SU-DHL-6 (cell line): Measurements from ENCODE around the gene TULP3.
A peak's percentile ranks its signal among the peaks of the same experiment; 100 is the strongest.

Experiments used
- H2AFZ ChIP-seq: fragments of 200-600 bp; sonication (generic); 2 replicates; pipeline ENCODE4 v1.6.1; 2014; ENCODE audit warnings: low read depth, mild to moderate bottlenecking, moderate library complexity, mixed read lengths, antibody characterized with exemption, low read length; ENCODE audit not compliant: severe bottlenecking
- H3F3A ChIP-seq: fragments of 200-600 bp; shearing (Covaris generic); 2 replicates; pipeline ENCODE4 v1.6.0; 2016; ENCODE audit warnings: antibody characterized with exemption, mild to moderate bottlenecking; ENCODE audit not compliant: insufficient read depth
- H3K27ac ChIP-seq: fragments of 200-600 bp; sonication (generic); 2 replicates; pipeline ENCODE4 v1.5.1; 2016; ENCODE audit warnings: low read depth, mild to moderate bottlenecking, low read length, moderate library complexity, mixed read lengths
- H3K27me3 ChIP-seq: fragments of 200-600 bp; sonication (generic), shearing (Covaris generic); 2 replicates; pipeline ENCODE4 v1.6.0; 2014; ENCODE audit warnings: mild to moderate bottlenecking, low read length
- H3K36me3 ChIP-seq: fragments of 200-600 bp; sonication (generic); 2 replicates; pipeline ENCODE4 v1.6.1; 2014; ENCODE audit warnings: mild to moderate bottlenecking, low read length, mixed read lengths
- H3K4me2 ChIP-seq: fragments of 300-600, 200-600 bp; shearing (Covaris generic), sonication (generic); 2 replicates; pipeline ENCODE4 v1.6.0; 2014; ENCODE audit warnings: low read length, low read depth, mild to moderate bottlenecking; ENCODE audit not compliant: poor library complexity, severe bottlenecking
- H3K4me3 ChIP-seq: fragments of 200-600 bp; sonication (generic); 2 replicates; pipeline ENCODE4 v1.5.1; 2014; ENCODE audit warnings: antibody characterized with exemption, low read length, mild to moderate bottlenecking, mixed read lengths; ENCODE audit not compliant: insufficient read depth, poor library complexity, severe bottlenecking
- H3K79me2 ChIP-seq: fragments of 200-600 bp; sonication (generic); 2 replicates; pipeline ENCODE4 v1.6.1; 2014; ENCODE audit warnings: mild to moderate bottlenecking, low read length, moderate library complexity; ENCODE audit not compliant: insufficient read depth
- H3K9ac ChIP-seq: fragments of 200-600 bp; sonication (generic); 2 replicates; pipeline ENCODE4 v1.7.0; 2014; ENCODE audit warnings: mild to moderate bottlenecking, low read length
- H3K9me2 ChIP-seq: fragments of 200-600 bp; sonication (generic); replicated peaks from 2 replicates; pipeline ENCODE4 v1.6.1; 2014; ENCODE audit warnings: low read length; ENCODE audit not compliant: insufficient read depth
- H3K9me3 ChIP-seq: fragments of 200-600 bp; sonication (generic); 2 replicates; pipeline ENCODE4 v1.6.1; 2014; ENCODE audit warnings: low read length, mixed read lengths; ENCODE audit not compliant: insufficient read depth
- H4K20me1 ChIP-seq: fragments of 200-600 bp; sonication (generic); 2 replicates; pipeline ENCODE4 v1.6.1; 2014; ENCODE audit warnings: low read depth, mild to moderate bottlenecking, antibody characterized with exemption, low read length, moderate library complexity, mixed read lengths
- EZH2phosphoT487 ChIP-seq: fragments of 200-600 bp; sonication (generic), shearing (Covaris generic); conservative IDR thresholded peaks from 2 replicates; pipeline ENCODE4 v1.6.1; 2018; ENCODE audit warnings: mild to moderate bottlenecking, antibody characterized with exemption, low read length, moderate library complexity, mixed read lengths
- TF ChIP-seq, protein P1 (sequence below): fragments of 200-600 bp; sonication (generic); IDR thresholded peaks from one replicate; pipeline ENCODE4 v1.5.1; 2017; ENCODE audit warnings: antibody characterized with exemption, mild to moderate bottlenecking, low read length, moderate library complexity; ENCODE audit not compliant: insufficient read depth, poor library complexity, severe bottlenecking

Gene TULP3

DNA sequence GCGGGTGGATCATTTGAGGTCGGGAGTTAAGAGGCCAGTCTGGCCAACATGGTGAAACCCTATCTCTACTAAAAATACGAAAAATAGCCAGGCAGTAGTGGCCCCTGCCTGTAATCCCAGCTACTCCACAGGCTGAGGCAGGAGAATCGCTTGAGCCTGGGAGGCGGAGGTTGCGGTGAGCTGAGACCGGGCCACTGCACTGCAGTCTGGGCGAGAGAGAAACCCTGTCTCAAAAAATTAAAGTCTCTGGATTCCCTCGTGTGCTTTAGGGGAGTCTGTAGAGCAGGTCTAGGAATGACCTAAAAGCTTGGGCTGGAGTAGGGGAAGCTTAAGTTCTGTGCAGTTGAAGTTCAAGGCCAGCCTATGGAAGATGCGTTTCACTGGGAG is 697 bp upstream of the TULP3 start:
- H3K36me3 ChIP-seq = 0 out of 2 replicates have a peak, but pooled peaks cover 2% of the 10 kb centered on the region
- peaks cover 30% of the 10 kb centered on the region for H3F3A ChIP-seq
- peak overlapping the region; percentile 77 for H3K9ac ChIP-seq
- peak overlapping the region; percentile 82 for H3K4me2 ChIP-seq
- peak overlapping the region; percentile 54 for H3K27ac ChIP-seq
- TF ChIP-seq, protein P1, sequence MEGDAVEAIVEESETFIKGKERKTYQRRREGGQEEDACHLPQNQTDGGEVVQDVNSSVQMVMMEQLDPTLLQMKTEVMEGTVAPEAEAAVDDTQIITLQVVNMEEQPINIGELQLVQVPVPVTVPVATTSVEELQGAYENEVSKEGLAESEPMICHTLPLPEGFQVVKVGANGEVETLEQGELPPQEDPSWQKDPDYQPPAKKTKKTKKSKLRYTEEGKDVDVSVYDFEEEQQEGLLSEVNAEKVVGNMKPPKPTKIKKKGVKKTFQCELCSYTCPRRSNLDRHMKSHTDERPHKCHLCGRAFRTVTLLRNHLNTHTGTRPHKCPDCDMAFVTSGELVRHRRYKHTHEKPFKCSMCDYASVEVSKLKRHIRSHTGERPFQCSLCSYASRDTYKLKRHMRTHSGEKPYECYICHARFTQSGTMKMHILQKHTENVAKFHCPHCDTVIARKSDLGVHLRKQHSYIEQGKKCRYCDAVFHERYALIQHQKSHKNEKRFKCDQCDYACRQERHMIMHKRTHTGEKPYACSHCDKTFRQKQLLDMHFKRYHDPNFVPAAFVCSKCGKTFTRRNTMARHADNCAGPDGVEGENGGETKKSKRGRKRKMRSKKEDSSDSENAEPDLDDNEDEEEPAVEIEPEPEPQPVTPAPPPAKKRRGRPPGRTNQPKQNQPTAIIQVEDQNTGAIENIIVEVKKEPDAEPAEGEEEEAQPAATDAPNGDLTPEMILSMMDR = no peak
- TF ChIP-seq EZH2phosphoT487 = no peak
- no peaks in the 10 kb centered on the region; the same call in 1 of the 2 replicates for H3K79me2 ChIP-seq
- H2AFZ ChIP-seq = peak overlapping the region; percentile 96
- H3K9me3 ChIP-seq = no peaks in the 10 kb centered on the region
- H3K9me2 ChIP-seq = no peaks in the 10 kb centered on the region
- H3K27me3 ChIP-seq = no peaks in the 10 kb centered on the region
- H3K4me3 ChIP-seq = peak overlapping the region; percentile 73
- H4K20me1 ChIP-seq = no peaks in the 10 kb centered on the region

DNA sequence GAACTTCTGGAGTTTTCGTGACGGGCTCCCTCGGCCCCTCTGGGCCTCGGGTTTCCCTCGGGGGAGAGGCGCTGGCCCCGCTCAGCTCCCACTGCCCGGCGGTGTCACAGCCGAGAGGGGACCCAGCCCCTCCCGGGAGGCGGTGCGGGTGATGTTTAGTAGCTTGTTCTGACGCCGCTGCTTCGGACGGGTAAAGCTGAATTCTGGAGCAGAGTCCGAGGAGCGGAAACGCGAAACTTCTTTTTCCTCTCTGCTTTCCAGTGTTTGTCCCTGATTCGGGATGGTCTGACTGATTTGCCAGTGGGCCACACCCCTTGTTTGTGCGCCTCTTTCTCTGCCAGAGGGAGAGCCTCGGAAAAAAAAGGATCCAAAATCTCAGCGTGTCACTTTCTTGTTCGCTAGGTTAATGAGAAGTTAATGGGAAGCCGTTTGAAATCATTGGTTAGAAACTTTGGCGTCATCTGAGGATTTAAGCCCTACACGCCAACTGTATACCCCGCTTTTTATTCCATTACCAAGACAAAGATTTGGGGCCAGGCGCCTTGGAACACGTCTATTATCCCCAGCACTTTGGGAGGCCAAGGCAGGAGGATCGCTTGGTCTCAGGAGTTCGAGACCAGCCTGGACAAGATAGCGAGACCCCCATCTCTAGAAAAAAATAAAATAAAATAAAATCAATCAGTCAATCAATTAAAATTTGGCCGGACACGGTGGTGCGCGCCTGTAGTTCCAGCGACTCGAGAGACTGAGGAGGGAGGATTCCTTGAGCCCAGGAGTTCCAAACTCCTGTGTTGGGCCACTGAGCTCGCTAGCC is 756 bp downstream of the TULP3 start:
- Histone ChIP-seq H3K9me2 (no peaks in the 10 kb centered on the region), H3F3A (peaks cover 28% of the 10 kb centered on the region), H3K4me2 (peak overlapping the region; percentile 82), H3K27ac (no peak overlapping the region), H3K79me2 (no peaks in the 10 kb centered on the region; the same call in 1 of the 2 replicates), H2AFZ (peak overlapping the region; percentile 96), H3K9ac (peak overlapping the region; percentile 77), H3K36me3 (no peaks in the 10 kb centered on the region), H4K20me1 (no peaks in the 10 kb centered on the region), H3K9me3 (no peaks in the 10 kb centered on the region), H3K4me3 (peak overlapping the region; percentile 73), H3K27me3 (no peaks in the 10 kb centered on the region)
- no peak for TF ChIP-seq EZH2phosphoT487
- TF ChIP-seq, protein P1 = no peak

DNA sequence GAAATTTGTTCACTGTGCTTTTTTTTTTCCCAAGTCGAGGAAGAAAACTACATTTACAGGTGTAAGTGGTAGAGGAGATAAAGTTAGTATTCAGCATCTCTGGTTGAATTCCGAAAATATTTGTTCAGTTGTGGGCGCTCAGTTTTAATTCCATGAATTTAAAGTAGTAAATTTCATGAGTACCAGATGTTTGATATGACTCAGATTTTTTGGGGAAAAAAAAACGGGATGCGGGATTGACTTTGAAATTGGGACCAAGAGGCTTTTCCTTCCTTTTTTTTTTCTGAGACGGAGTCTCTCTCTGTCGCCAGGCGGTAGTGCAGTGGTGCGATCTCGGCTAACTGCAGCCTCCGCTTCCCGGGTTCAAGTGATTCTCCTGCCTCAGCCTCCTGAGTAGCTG is 1.6 kb downstream of the TULP3 start:
- Histone ChIP-seq H3F3A (peaks cover 28% of the 10 kb centered on the region), H3K79me2 (no peaks in the 10 kb centered on the region; the same call in 1 of the 2 replicates), H4K20me1 (no peaks in the 10 kb centered on the region), H3K4me3 (no peak overlapping the region), H3K9me2 (no peaks in the 10 kb centered on the region), H3K27me3 (no peaks in the 10 kb centered on the region), H3K4me2 (peak overlapping the region; percentile 82), H2AFZ (no peak overlapping the region), H3K27ac (no peak overlapping the region), H3K9me3 (no peaks in the 10 kb centered on the region), H3K36me3 (no peaks in the 10 kb centered on the region), H3K9ac (no peak overlapping the region)
- TF ChIP-seq EZH2phosphoT487 = no peak
- TF ChIP-seq, protein P1 = no peak
